SU-DHL-6 (cell line): ENCODE results near the gene MRM2.

Experiments
- CTCF ChIP-seq: fragments of 200-600 bp; sonication (generic); IDR thresholded peaks from one replicate; pipeline ENCODE4 v1.5.1; 2017; ENCODE audit warnings: antibody characterized with exemption, mild to moderate bottlenecking, low read length, moderate library complexity; ENCODE audit not compliant: insufficient read depth, poor library complexity, severe bottlenecking
- EZH2phosphoT487 ChIP-seq: fragments of 200-600 bp; sonication (generic), shearing (Covaris generic); conservative IDR thresholded peaks from 2 replicates; pipeline ENCODE4 v1.6.1; 2018; ENCODE audit warnings: mild to moderate bottlenecking, antibody characterized with exemption, low read length, moderate library complexity, mixed read lengths

- TF ChIP-seq CTCF (no peak), EZH2phosphoT487 (no peak)
Observed at GRCh38 chr7:2257046-2257551, 15.1 kb upstream of the MRM2 start.
